Fibroblast of peridontal ligament (primary cell): ENCODE measurements around the gene ARSG.
"Not testable (repeated sequence)": the region's sequence is repeated elsewhere in the genome, so short reads cannot be mapped to it uniquely, and the experiment has no call there.

Source experiments
- DNase-seq: peaks from one replicate; pipeline ENCODE4 v3.0.0-alpha.2; 2010; ENCODE audit errors: extremely low read depth

The ARSG gene

GRCh38 chr17:68396226-68397107 lies 105.2 kb downstream of the ARSG start:
- no peak for DNase-seq

- no peak for DNase-seq
Measured at GRCh38 chr17:68397108-68397536, 105.8 kb downstream of the ARSG start.

GRCh38 chr17:68398691-68399637 lies 107.7 kb downstream of the ARSG start:
- peak; percentile 81 for DNase-seq

- peak; percentile 85 for DNase-seq
Measured at GRCh38 chr17:68399638-68400403, 108.5 kb downstream of the ARSG start.

- no peak for DNase-seq
Measured at GRCh38 chr17:68400404-68400735, 109.1 kb downstream of the ARSG start.

- DNase-seq = no peak
Measured at GRCh38 chr17:68401288-68401687, 110.0 kb downstream of the ARSG start.

GRCh38 chr17:68403122-68403521 lies 111.8 kb downstream of the ARSG start:
- DNase-seq = peak; percentile 20

GRCh38 chr17:68403837-68404236 lies 112.5 kb downstream of the ARSG start:
- DNase-seq = not testable (repeated sequence)

GRCh38 chr17:68407656-68408055 lies 116.4 kb downstream of the ARSG start:
- not testable (repeated sequence) for DNase-seq

- DNase-seq = peak; percentile 10
Measured at GRCh38 chr17:68413597-68414560, 122.6 kb downstream of the ARSG start.

- not testable (repeated sequence) for DNase-seq
Measured at GRCh38 chr17:68414901-68415300, 123.6 kb downstream of the ARSG start.

- no peak for DNase-seq
Measured at GRCh38 chr17:68417317-68417716, 126.0 kb downstream of the ARSG start.

GRCh38 chr17:68418876-68419275 lies 127.6 kb downstream of the ARSG start:
- no peak for DNase-seq

GRCh38 chr17:68420065-68420464 lies 128.8 kb downstream of the ARSG start:
- no peak for DNase-seq

GRCh38 chr17:68421486-68421885 lies 130.2 kb downstream of the ARSG start:
- DNase-seq = no peak

GRCh38 chr17:68422821-68423220 lies 131.5 kb downstream of the ARSG start:
- no peak for DNase-seq

GRCh38 chr17:68423251-68423650 lies 132.0 kb downstream of the ARSG start:
- no peak for DNase-seq

- DNase-seq = no peak
Measured at GRCh38 chr17:68424203-68424602, 132.9 kb downstream of the ARSG start.

- DNase-seq = no peak
Measured at GRCh38 chr17:68424861-68425260, 133.6 kb downstream of the ARSG start.

- DNase-seq = no peak
Measured at GRCh38 chr17:68425979-68426378, 134.7 kb downstream of the ARSG start.

GRCh38 chr17:68427575-68427974 lies 136.3 kb downstream of the ARSG start:
- DNase-seq = no peak
